ENCODE data around the gene KLF11. TPM values are rescaled to one million over a fixed set of nuclear protein-coding genes. Genes with fewer than 3 reads are reported as not detected.

The KLF11 gene
- total RNA-seq, 1 donor from 2014 or later = 30.4 TPM

- H3K9me3 ChIP-seq = no peaks in the 10 kb centered on the region
- peak overlapping the region; percentile 37 for H3K27ac ChIP-seq
- peaks cover 40% of the 10 kb centered on the region for H3K4me1 ChIP-seq
- no peaks in the 10 kb centered on the region for H3K36me3 ChIP-seq
- intact Hi-C loops (cut with DNase I) = no loop called here
- H3K27me3 ChIP-seq = no peaks in the 10 kb centered on the region
- DNase-seq (ENCODE audit: extremely low spot score in 2 of 2) = no peak
- no peak overlapping the region for H3K4me3 ChIP-seq
- TF ChIP-seq CTCF (IDR thresholded peaks at IDR 0.05) = peak in 1 of 3 experiments; percentile 30
- TF ChIP-seq POLR2AphosphoS5 (IDR thresholded peaks at IDR 0.05; ENCODE audit: insufficient read depth in 1 of 2, low read depth in 1 of 2) = peak in 1 of 2 donors; percentile 59
- TF ChIP-seq POLR2A (IDR thresholded peaks at IDR 0.05) = no peak
These were observed 7.1 kb upstream of the KLF11 start for GRCh38 chr2:10036095-10036884.

GRCh38 chr2:10038123-10038522 is 5.2 kb upstream of the KLF11 start:
- Histone ChIP-seq H3K27me3 (no peaks in the 10 kb centered on the region), H3K27ac (no peak overlapping the region), H3K4me3 (no peak overlapping the region), H3K4me1 (peaks cover 54% of the 10 kb centered on the region), H3K9me3 (no peaks in the 10 kb centered on the region), H3K36me3 (no peaks in the 10 kb centered on the region)
- no peak for DNase-seq (ENCODE audit: extremely low spot score in 2 of 2)
- TF ChIP-seq POLR2A (IDR thresholded peaks at IDR 0.05) (no peak), CTCF (IDR thresholded peaks at IDR 0.05) (no peak), POLR2AphosphoS5 (IDR thresholded peaks at IDR 0.05; ENCODE audit: insufficient read depth in 1 of 2, low read depth in 1 of 2) (no peak)
- intact Hi-C loops (cut with DNase I) = no loop called here

GRCh38 chr2:10038716-10039115 is 4.6 kb upstream of the KLF11 start:
- Histone ChIP-seq H3K27me3 (no peaks in the 10 kb centered on the region), H3K27ac (no peak overlapping the region), H3K36me3 (no peaks in the 10 kb centered on the region), H3K9me3 (no peaks in the 10 kb centered on the region), H3K4me3 (no peak overlapping the region), H3K4me1 (peaks cover 54% of the 10 kb centered on the region)
- intact Hi-C loops (cut with DNase I) = no loop called here
- DNase-seq (ENCODE audit: extremely low spot score in 2 of 2) = no peak
- no peak for TF ChIP-seq CTCF (IDR thresholded peaks at IDR 0.05)
- no peak for TF ChIP-seq POLR2A (IDR thresholded peaks at IDR 0.05)
- no peak for TF ChIP-seq POLR2AphosphoS5 (IDR thresholded peaks at IDR 0.05; ENCODE audit: insufficient read depth in 1 of 2, low read depth in 1 of 2)

GRCh38 chr2:10039658-10040410 is 3.5 kb upstream of the KLF11 start:
- Histone ChIP-seq H3K4me3 (no peak overlapping the region), H3K27me3 (no peaks in the 10 kb centered on the region), H3K4me1 (peaks cover 61% of the 10 kb centered on the region), H3K27ac (peak overlapping the region; percentile 97), H3K9me3 (no peaks in the 10 kb centered on the region), H3K36me3 (no peaks in the 10 kb centered on the region)
- DNase-seq (ENCODE audit: extremely low spot score in 2 of 2) = no peak
- TF ChIP-seq CTCF (IDR thresholded peaks at IDR 0.05) (no peak), POLR2AphosphoS5 (IDR thresholded peaks at IDR 0.05; ENCODE audit: insufficient read depth in 1 of 2, low read depth in 1 of 2) (no peak), POLR2A (IDR thresholded peaks at IDR 0.05) (no peak)
- intact Hi-C loops (cut with DNase I) = loop anchor here (5.0 kb wide), 1 partner anchor 58 kb away; no protein-coding TSS in a partner anchor

Data from vagina (tissue), 2 donors.